EH (cell line): ENCODE data around the gene PPOX.
A peak's percentile ranks its signal among the peaks of the same experiment; 100 is the strongest.

Source experiments
- DNase-seq: peaks from one replicate; pipeline ENCODE4 v3.0.0-alpha.2; 2015; ENCODE audit warnings: low read depth

The PPOX gene

GRCh38 chr1:161198194-161198896, 32.1 kb downstream of the PPOX start:
- peak; percentile 69 for DNase-seq

- peak; percentile 95 for DNase-seq
Observed at GRCh38 chr1:161198897-161199431, 32.7 kb downstream of the PPOX start, which contains the start of gene ADAMTS4. Gene ADAMTS4, minus strand, starts transcription at chr1:161199054. Its CDS starts 427 bp downstream, at chr1:161198627.

DNA sequence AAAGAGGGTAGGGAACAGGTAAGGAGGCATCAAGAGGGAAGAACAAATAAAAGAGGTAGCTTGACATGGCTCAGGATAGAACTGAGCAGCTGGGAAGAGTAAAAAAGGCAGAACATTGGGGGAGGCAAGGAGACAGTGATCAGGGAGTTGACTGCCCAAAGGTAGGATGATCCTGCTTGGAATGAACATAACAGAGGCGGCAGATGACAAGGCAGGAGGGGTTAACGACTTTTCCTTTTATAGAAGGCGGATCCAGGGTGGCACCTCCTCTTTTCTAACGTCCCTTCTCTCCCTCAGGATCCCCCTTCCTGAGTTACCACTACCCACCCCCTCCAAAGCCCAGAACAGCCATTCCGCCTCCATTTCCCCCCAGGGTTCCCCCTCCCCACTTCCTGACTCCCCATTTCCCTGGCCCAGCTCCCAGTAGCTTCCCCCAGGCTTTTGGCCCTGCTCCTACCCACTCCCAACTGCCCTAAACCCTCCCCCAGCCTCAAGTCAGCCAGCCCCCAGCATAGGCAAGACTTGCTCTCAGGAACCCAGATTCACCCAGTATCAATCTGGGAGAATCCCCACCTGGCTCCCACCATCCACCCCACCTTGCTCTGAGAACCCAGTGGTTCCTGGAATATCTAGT, 33.4 kb downstream of the PPOX start:
- no peak for DNase-seq

DNA sequence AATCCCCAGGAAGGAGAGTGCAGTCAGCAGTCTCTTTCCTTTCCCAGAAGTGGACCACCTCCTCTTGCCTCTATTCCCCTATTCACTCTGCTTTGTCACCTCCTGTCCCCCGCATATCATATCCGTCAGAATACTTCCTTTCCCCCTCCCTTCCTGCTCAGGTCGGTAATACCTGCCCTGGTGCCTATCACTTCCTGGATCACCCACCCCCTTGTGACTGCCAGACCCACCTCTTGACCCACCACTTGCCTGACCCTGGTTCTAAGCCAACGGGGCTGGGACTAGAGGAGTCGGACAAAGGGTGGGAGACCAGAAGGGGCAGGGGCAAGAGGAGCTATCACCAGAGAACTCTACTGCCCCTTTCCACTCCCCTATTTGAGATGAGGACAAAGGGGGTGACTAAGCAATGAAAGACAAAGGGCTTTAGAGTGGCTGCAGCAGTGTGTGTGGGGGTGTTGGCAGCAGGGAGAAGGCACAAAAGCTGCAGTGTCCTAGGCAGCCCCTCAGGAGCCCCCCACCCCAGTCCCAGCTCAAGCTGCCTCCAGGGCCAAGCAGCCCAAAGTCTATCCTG, 34.3 kb downstream of the PPOX start:
- DNase-seq: no peak

GRCh38 chr1:161200992-161201835, 35.0 kb downstream of the PPOX start:
- DNase-seq: peak; percentile 88

GRCh38 chr1:161201836-161202712, 35.8 kb downstream of the PPOX start, which contains the start of gene NDUFS2:
Gene NDUFS2, plus strand, starts transcription at chr1:161202367. Its CDS starts 19 bp downstream, at chr1:161202386.
- peak; percentile 99 for DNase-seq

DNA sequence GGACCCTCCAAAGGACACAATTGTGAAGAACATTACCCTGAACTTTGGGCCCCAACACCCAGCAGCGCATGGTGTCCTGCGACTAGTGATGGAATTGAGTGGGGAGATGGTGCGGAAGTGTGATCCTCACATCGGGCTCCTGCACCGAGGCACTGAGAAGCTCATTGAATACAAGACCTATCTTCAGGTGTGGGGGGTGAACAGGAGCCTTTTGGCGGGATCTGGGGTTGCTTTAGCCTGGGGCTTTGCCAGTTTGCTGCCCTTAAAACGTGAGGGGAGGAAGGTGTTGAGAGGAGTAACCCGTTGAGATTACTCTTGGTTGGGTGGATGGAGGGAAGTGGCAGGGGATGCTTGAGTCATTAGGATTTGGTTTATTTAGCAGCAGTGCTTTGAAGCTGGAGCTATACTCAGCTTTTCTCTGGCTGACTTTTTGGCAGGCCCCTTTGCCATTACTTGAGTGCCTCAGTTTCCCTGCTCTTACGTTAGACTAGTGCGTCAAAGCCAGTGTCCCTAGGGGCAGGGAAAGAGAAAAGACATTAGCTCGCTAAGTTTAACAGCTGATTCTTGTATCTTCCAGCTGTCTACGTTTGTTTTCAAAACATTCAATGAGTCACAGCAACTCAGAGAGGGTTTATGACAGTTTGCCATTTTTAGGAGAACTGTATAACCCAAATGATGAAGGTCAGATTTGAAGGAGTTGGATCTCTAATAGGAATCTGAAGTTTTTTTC, 40.4 kb downstream of the PPOX start:
- DNase-seq: no peak

DNA sequence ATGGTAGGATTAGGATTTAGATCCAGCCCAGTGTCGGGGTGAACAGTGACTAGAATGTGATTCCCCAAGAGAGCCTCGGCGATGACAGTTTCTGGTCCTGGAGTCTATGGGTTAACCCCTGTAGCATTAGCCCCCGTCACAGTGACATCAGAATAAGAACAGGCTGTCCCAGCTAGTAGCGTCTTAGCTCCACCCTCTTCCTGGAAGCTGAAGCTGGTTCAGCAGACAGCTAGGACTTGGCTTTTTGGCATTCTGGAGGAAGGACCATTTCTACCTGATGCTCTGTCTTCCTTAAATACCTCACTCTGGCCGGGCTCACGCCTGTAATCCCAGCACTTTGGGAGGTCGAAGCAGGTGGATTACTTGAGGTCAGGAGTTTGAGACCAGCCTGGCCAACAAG, 40.9 kb downstream of the PPOX start:
- no peak for DNase-seq

DNA sequence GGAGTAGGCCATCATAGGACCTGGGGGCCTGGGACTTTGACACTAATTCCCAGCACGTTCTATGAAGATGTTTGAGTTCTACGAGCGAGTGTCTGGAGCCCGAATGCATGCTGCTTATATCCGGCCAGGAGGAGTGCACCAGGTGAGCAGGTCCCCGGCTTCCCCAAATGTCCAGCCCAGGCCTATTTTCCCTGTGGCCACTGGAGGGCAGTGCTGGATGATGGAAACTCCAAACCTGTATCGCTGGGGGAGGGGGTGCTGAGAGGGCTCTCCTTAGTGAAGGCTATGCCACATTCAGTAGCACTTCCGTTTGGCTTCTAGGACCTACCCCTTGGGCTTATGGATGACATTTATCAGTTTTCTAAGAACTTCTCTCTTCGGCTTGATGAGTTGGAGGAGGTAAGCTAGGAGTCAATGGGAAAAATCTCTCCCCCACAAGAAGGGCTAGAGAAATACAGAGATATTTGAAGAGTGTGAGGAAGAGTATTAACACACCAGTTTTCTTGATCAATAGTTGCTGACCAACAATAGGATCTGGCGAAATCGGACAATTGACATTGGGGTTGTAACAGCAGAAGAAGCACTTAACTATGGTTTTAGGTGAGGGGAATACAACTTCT, 43.7 kb downstream of the PPOX start:
- peak; percentile 77 for DNase-seq

DNA sequence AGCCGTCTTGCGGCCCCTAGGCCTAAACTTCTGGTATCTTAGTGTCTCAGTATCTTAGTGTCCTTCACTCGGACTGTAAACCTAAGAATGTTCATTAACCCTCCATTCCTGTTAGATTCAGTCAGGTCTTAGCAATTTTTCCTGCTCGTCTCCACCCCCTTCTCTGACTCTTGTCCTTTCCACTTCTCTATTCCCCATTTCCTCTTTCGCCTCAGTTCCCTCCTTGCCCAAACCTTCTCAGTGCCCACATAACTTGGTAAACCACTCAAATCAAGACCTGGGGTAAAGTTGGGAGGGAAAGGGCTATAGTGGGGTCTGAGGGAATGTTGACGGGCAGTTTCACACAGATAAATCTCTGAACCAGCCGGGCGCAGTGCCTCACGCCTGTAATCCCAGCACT, 48.1 kb downstream of the PPOX start:
- no peak for DNase-seq

- DNase-seq: no peak
Observed at GRCh38 chr1:161215076-161215475, 48.9 kb downstream of the PPOX start, which contains the start of gene FCER1G. Gene FCER1G, plus strand, starts transcription at chr1:161215295. Its CDS starts 27 bp downstream, at chr1:161215322.

- peak; percentile 72 for DNase-seq
Observed at GRCh38 chr1:161216945-161217712, 50.9 kb downstream of the PPOX start.

DNA sequence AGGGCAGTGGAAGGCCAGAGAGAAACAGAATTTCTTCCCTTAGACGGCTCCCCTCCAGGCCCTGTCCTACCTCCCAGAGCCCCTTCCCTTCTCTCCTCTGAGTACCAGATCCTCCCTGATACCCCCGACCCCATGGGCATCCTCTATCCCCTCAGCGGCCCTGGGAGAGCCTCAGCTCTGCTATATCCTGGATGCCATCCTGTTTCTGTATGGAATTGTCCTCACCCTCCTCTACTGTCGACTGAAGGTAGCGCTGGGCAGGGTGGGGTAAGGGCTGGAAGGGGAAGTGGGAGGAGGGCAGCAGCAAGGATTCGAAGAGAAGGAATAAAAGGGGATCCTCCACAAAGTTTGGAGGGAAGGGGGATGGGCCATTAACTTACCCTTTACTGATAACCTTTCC, 51.6 kb downstream of the PPOX start:
- DNase-seq: no peak

- no peak for DNase-seq
Observed at GRCh38 chr1:161218301-161219077, 52.3 kb downstream of the PPOX start.

DNA sequence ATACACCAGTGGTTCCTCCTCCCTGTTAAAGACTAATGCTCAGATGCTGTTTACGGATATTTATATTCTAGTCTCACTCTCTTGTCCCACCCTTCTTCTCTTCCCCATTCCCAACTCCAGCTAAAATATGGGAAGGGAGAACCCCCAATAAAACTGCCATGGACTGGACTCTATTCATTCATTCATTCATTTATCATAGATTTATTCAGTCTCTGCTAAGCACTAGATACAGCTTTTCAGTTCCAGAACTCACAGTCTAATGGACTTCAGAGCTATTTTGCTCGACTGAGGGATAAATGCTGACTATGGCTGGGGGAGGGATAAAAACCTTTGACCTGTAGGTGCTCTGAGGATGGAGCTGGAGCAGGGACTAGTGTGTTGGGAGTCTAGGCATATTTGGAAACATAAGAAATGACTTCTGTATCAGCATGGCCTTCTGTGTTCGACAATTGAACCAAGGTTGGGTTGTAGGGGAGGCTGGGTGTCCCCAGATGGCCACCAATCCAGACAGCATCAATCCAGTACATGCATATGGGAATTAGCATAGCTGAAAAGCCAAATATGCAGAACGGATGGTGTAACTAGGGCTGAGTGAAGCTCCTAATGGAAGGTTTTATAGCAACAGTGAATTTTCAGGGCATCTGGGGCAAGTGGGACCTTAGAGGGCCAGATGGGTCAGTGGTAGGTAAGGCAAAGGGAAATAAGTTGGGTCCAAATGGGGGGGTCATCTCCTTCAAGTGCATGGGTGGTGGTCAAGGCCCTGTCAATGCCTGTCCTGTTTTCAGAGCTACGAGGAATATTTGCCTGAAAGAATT, 53.1 kb downstream of the PPOX start:
- DNase-seq: no peak

- no peak for DNase-seq
Observed at GRCh38 chr1:161220002-161220401, 53.8 kb downstream of the PPOX start.
